HK-2 (cell line): ENCODE results near the gene S100B.

Experiments used
- DNase-seq: peaks from one replicate; pipeline ENCODE4 v3.0.0-alpha.2; 2018; ENCODE audit not compliant: unreplicated experiment

The S100B gene

DNA sequence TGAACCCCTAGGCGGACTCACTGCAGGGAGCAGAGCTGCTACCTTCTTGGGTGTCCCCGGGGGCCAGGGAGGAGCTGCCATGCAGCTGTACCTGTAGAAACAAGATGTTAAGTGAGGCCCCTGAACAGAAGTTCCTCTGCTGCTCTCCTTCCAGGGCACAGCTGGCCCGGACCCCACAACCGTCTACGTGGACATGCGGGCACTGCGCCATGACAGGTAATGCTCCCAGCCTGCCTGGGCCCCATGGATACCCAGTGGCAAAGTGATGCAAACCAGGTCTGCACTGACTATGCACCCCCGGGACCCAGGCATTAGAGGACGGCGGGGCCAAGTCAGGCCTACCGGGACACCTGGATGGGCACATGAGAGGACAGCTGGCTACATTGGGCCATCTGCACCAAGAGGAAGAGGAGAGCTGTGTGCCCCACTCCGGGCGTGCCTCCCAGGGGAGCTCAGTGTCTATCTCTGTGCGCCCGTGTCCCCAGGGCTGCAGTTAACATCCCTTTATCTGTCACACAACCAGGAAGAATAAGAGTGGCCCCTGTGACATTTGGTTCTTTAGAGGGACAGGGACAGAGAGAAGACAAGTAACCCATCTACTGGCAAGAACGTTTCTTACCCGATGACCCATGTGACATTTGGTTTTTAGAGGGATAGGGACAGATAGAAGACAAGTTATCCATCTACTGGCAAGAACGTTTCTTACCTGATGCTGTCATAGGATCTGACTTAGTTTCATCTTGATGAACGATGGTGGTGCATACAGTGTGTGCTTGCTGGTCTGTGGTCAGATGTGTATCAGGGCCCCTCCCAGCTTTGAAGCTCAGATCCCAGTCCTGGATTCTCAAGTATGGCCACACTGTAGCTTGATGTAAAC, 44.1 kb downstream of the S100B start:
- DNase-seq, result no peak

DNA sequence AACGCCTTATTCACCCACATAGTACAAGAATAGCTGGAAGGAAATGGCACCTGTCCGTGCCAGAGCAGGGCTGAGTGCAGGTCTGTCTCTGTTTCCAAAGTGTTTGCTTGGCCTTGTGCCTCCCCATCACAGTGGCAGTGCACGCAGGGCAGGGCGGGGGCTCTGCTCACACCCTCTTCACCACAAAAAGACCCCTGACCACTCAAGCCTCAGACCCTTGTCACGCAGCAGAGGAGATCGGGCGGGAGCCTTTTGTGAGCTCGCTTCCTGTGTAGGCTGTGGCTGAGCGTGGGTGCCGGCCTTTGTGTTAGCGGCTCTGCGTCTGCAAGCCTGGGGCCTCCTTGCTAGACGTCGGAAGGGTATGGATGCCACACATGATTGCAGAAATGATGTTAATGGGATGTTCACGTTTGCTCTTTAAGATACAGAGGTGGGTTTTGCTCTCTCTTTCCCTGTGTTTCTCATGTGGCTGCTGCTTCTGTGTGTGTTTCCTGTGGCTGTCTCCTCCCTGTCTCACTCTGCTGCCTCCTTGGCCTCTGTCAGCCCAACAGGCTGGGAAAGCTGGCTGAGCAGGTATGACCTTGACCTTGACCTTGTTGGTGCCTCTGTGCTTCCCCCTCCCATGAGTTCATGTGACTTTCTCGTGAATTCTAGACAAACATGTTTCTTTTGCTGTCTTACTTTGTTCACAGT, 45.4 kb downstream of the S100B start:
- DNase-seq, result no peak

DNA sequence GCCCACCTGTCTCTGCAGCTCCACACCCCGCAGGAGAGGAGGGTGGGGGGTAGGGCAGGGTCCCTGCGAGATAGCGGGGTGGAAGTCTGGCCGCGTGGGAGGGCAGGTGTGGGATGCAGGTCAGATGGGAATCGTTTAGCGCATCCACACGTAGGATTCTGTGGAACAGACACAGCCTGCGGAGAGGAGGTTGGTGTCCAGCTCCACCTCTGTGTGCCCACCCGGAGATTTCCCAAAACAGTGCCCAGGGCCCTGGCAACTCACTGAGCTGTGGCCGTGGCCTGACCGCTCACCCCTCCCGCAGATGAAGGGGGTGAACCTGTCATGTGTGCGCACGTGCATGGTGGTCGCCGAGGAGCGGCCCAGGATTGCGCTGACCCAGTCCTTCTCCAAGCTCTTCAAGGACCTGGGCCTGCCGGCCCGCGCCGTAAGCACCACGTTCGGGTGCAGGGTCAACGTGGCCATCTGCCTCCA, 46.9 kb downstream of the S100B start:
- DNase-seq, result no peak

DNA sequence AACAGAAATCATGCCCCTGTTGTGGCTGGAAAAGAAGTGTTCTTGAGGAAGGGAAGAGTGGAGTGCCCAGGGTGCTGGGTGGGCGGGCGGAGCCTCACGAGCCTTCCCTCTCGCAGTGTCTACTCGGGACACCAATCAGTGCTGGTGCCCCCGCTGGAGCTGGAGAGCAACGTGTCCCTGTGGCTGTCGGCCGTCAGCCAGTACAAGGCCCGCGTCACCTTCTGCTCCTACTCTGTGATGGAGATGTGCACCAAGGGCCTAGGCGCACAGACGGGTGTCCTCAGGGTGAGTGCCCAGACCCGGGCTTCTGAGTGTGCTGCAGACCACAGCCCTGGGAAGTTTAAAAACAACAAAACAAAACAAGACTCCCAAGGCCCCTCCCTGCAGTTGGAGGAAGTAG, 47.4 kb downstream of the S100B start:
- DNase-seq, result no peak

DNA sequence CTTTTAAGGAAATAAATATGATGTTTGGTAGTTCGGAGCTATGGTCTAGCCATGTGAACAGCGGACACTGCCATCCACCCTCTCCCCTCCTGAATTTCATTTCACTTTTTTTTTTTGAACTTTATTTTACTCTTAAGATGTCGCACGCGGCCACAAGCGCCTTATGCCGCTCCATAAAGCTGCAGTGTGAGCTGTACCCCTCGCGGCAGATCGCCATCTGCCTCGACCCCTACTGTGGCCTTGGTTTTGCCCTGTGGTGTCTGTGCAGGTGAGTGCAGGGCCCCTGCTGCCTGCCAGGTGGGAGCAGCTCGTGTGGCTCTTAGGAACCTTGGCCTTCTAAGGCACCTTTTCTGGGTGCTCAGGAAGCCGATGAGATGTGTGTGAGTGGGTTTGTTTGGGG, 48.1 kb downstream of the S100B start:
- no peak for DNase-seq

DNA sequence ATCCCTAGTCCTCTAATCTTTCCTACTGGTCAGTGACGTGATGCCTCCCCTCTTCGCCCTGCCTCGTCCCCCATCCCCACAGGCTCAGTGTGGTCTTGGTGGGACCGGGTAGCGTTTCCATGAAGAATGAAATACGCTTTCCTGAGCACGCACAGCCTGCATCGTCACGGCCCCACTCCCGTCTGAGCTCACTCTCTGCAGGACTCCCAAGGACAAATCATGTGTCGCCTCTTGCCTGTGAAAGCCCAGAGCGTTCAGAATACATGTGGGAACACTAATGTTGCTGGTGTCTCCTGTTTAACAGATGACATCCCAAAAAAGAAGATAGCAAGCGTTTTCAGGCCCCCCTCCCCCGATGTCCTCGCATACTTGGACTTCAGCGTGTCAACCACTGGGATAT, 49.2 kb downstream of the S100B start:
- DNase-seq, result no peak

DNA sequence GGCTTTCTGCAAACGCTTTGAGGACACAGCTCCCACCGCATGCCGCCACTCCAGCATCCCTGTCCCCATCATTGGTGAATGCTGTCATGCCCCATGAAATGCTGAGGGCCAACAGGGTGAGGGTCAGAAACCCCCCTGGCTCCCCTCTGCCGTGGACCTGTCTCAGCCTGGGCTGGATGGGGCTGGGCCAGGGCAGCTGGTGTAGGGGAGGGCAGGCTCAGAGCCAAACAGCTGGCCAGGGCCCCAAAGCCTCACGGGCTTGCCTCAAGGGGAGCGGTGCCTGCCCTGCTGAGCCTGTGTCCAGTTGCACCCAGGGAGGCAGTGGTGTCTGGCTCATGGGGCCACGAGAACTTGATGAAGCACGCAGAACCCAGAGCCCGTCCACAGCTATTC, 49.7 kb downstream of the S100B start:
- no peak for DNase-seq

DNA sequence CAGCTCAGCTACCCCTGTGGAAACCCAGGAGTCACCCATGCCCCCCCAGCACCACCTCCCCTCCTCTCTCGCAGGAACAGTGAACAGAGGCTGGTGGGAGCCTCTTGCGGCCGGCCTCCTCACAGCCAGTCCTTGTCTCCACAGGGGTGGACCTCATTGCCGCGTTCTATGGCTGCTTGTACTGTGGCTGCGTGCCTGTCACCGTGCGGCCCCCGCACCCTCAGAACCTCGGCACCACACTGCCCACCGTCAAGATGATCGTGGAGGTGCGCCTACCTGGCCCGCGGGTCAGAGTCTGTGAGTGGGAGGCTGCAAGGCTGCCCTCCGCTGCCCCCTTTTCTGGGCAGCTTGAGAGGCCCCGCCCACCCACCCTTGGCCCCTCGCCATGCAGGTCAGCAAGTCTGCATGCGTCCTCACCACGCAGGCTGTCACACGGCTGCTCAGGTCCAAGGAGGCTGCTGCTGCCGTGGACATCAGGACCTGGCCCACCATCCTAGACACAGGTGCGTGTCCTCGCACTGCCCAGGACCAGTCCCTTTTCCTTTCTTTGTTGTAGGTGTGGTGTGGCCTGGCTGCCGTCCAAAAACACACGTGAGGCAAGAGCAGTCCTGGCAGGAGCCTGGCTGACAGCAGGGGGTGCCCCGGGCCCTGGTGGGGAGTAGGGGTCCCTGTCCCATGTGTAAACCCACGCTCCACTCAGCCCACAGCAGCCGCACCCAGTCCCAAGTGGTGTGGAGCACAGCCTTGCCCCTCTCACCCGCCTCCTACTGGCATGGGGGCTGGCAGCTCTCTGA, 50.3 kb downstream of the S100B start:
- no peak for DNase-seq

DNA sequence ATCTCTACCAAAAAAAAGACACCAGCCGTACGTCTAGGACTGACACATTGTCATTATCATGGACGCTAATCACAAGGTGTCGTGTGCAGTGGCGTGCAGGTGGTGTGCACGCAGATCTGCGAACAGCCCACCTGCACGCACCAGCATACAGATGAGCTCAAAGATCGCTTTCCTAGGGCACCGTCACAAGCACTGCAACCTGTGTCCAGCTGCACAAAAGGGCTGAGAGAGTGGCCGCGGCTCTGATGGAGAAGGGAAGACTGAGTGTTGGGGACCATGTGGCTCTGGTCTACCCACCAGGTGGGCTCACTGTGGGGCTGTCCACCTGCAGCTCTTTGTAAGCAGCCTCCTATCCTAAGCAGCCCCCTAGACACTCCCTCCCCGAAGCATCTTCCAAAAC, 50.9 kb downstream of the S100B start:
- DNase-seq, result no peak

DNA sequence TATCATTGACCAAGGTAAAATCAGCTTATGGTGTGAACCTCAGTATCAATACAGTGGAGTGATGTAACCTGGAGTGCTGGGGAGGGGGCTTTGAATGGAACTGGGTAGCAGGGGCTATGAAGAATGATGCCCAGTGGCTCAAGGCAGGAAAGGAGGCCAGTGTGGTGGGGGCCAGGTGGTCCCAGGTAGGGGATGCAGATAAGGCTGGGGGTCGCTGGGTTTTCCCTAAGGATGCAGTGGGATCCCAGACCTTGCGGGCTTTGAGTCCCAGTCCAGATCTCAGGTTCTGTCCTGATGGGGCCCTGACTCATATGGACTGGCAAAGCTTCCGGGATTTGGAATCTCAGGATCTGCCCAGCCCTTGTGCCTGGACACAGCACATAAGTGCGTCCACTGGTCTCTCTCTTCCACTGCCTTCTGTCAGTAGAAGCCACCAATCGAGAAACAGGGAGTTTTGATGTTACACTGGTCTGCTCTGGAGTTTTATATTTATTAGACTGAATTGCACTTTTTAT, 52.0 kb downstream of the S100B start:
- no peak for DNase-seq

DNA sequence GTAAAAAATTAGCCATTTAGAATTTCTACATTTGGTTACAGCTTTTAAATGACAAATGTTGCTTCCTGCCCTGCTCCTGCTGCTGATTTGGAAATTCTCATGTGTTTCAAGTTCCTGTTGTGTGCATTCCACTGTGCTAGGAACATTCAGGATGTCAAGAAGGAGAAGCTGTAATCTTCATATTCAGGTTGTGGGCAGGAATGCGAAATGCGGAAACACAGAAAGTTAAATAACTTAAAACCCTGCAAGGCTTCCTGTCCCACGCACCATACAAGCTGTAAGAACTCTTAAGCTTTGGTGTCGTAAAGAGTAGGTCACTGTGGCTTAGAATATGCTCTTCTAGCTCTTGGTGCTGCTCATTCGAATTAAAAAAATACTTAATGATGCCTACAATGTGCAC, 52.6 kb downstream of the S100B start:
- DNase-seq, result no peak

DNA sequence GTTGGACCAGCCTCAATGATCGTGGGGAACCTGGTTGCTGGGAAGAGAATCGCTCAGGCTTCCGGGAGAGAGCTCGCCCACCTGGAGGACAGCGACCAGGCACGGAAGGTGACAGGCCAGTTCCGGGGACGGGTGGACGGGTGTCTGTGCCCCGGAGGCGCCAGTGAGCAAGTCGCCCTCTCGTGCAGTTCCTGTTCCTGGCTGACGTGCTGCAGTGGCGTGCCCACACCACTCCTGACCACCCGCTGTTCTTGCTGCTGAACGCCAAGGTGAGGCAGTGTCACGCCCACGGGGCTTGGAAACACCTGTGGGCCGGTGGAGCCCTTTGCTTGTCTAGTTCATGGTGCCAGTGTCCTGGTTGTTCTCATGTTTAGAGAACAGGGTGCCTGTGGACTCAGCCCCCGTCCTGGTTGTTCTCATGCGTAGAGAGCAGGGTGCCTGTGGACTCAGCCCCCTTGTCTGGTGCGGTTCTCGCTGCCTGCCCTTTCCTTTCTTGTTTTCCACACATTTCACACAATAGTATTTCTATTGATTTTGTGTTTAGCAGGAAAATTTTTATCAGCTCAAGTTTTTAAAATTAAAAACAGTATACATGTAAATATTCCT, 53.1 kb downstream of the S100B start:
- DNase-seq, result no peak

DNA sequence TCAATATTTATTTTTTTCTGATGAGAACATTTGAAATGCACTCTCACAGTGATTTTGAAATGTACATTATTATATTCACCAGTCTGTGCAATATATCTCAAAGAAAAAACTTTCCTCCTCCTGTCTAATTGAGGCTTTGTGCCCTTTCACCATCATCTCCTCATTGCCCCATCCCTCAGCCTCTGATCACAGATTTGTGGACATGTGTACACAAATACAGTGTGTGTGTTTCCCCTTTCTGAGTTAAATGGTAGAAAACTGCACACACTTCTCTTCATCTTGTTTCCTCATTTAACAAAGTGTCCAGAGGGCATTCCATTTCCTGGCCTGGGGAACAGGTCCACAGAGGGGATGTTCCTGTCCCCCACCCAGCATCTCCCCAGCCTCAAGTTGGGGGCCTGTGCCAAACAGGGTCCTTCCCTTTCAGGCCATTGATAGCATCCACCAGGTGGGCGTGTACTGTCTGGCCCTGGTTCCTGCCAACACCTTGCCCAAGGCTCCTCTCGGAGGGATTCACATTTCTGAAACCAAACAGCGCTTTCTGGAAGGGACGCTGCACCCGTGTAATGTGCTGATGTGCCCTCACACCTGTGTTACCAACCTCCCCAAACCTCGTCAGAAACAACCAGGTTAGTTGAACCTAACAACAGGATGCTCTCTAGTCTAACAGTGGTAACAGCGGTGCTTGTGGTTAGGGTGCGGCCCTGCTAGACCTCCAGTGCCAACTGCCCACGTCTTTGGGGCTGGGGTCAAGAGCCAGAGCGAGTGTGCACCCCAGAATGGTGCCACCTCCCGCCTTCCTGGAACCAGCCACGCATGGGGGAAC, 54.6 kb downstream of the S100B start:
- DNase-seq, result no peak

DNA sequence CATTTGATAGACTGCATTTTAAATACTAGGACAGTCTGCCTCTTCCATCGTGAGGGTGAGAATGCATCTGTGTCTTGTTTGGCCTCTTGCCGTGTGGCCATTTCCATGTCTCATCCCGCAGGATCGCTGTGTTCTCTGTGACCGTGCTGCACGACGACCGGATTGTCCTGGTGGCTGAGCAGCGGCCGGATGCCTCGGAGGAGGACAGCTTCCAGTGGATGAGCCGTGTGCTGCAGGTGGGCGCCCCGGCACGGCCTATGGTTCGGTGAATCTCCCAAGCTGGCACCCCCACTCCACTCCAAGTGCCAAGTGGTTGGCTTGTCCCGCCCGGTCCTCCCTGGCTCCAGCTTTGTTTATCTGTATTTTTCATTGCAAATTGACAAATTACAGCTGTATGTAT, 55.2 kb downstream of the S100B start:
- DNase-seq, result no peak
